ENCODE data around the gene ANKRD53. TPM values are rescaled to one million over a fixed set of nuclear protein-coding genes. Genes with fewer than 3 reads are reported as not detected.
"Not testable (repeated sequence)": the region's sequence is repeated elsewhere in the genome, so short reads cannot be mapped to it uniquely, and the experiment has no call there.

The ANKRD53 gene
- polyA plus RNA-seq, 1 donor from 2014 or later, result not detected

DNA sequence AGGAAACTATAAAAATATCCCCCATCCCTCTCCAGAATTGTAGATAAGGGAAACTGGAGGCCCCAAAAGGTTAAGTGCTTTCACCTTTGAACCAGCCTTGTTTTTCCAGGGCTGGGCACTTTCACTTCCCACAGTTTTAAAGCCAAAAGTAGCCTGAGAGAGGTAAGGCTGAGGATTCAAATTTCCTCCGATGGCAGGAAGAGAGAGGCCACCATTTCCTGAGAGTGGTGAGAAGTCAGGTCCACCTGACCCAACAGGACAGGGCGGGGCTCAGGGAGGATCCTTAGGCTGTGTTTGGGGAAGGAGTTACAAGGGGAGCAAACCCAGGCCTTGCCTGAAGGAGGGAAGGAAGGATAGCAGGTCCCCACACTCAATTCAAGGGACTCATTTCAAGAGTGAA is 20.9 kb downstream of the ANKRD53 start:
- Histone ChIP-seq H3K79me2 (replicated peaks; ENCODE audit: insufficient read depth, low read length) (no peaks in the 10 kb centered on the region), H3K9me3 (ENCODE audit: low read length) (no peaks in the 10 kb centered on the region), H3K27me3 (ENCODE audit: insufficient read depth, low read depth, low read length) (no peaks in the 10 kb centered on the region), H3K4me2 (ENCODE audit: low read length) (no peak overlapping the region), H3K9ac (ENCODE audit: low read length) (no peak overlapping the region), H2AFZ (ENCODE audit: low read depth, low read length) (no peak overlapping the region), H3K9me2 (ENCODE audit: insufficient read depth, low read length) (no peaks in the 10 kb centered on the region), H3K4me3 (ENCODE audit: low read length) (no peak overlapping the region), H4K20me1 (ENCODE audit: insufficient read depth) (no peaks in the 10 kb centered on the region), H3K27ac (ENCODE audit: low read length) (no peak overlapping the region), H3F3A (ENCODE audit: insufficient read depth, low read length, poor library complexity, severe bottlenecking) (no peaks in the 10 kb centered on the region), H3K36me3 (ENCODE audit: insufficient read depth, low read length) (no peaks in the 10 kb centered on the region)
- TF ChIP-seq, protein P1, sequence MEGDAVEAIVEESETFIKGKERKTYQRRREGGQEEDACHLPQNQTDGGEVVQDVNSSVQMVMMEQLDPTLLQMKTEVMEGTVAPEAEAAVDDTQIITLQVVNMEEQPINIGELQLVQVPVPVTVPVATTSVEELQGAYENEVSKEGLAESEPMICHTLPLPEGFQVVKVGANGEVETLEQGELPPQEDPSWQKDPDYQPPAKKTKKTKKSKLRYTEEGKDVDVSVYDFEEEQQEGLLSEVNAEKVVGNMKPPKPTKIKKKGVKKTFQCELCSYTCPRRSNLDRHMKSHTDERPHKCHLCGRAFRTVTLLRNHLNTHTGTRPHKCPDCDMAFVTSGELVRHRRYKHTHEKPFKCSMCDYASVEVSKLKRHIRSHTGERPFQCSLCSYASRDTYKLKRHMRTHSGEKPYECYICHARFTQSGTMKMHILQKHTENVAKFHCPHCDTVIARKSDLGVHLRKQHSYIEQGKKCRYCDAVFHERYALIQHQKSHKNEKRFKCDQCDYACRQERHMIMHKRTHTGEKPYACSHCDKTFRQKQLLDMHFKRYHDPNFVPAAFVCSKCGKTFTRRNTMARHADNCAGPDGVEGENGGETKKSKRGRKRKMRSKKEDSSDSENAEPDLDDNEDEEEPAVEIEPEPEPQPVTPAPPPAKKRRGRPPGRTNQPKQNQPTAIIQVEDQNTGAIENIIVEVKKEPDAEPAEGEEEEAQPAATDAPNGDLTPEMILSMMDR (IDR thresholded peaks at IDR 0.05; ENCODE audit: poor library complexity, severe bottlenecking), result no peak
- TF ChIP-seq, protein P2, sequence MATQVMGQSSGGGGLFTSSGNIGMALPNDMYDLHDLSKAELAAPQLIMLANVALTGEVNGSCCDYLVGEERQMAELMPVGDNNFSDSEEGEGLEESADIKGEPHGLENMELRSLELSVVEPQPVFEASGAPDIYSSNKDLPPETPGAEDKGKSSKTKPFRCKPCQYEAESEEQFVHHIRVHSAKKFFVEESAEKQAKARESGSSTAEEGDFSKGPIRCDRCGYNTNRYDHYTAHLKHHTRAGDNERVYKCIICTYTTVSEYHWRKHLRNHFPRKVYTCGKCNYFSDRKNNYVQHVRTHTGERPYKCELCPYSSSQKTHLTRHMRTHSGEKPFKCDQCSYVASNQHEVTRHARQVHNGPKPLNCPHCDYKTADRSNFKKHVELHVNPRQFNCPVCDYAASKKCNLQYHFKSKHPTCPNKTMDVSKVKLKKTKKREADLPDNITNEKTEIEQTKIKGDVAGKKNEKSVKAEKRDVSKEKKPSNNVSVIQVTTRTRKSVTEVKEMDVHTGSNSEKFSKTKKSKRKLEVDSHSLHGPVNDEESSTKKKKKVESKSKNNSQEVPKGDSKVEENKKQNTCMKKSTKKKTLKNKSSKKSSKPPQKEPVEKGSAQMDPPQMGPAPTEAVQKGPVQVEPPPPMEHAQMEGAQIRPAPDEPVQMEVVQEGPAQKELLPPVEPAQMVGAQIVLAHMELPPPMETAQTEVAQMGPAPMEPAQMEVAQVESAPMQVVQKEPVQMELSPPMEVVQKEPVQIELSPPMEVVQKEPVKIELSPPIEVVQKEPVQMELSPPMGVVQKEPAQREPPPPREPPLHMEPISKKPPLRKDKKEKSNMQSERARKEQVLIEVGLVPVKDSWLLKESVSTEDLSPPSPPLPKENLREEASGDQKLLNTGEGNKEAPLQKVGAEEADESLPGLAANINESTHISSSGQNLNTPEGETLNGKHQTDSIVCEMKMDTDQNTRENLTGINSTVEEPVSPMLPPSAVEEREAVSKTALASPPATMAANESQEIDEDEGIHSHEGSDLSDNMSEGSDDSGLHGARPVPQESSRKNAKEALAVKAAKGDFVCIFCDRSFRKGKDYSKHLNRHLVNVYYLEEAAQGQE (IDR thresholded peaks at IDR 0.05; ENCODE audit: borderline replicate concordance), result no peak
- TF ChIP-seq SMC3 (conservative IDR thresholded peaks at IDR 0.05; ENCODE audit: poor library complexity), result no peak
- TF ChIP-seq MXI1 (conservative IDR thresholded peaks at IDR 0.05; ENCODE audit: poor library complexity, severe bottlenecking), result no peak
- TF ChIP-seq RAD21 (conservative IDR thresholded peaks at IDR 0.05), result no peak
- no peak for TF ChIP-seq EZH2 (IDR thresholded peaks at IDR 0.05; ENCODE audit: borderline replicate concordance, insufficient read depth, low read length, poor library complexity, severe bottlenecking)
- no peak for TF ChIP-seq POLR2AphosphoS5 (IDR thresholded peaks at IDR 0.05)
- TF ChIP-seq EP300 (conservative IDR thresholded peaks at IDR 0.05; ENCODE audit: poor library complexity, severe bottlenecking), result no peak
- TF ChIP-seq TAF1 (IDR thresholded peaks at IDR 0.05; ENCODE audit: low read depth), result no peak

DNA sequence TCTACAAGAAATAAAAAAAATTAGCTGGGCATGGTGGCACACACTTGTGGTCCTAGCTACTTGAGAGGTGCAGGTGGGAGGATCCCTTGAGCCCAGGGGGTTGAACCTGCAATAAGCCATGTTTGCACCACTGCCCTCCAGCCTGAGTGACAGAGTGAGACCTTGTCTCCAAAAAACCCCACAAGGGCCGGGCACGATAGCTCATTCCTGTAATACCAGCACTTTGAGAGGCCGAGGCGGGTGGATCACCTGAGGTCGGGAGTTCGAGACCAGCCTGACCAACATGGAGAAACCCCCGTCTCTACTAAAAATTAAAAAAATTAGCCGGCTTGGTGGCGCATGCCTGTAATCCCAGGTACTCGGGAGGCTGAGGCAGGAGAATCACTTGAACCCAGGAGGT is 21.5 kb downstream of the ANKRD53 start:
- not testable (repeated sequence) for H4K20me1 ChIP-seq (ENCODE audit: insufficient read depth); H3K9ac ChIP-seq (ENCODE audit: low read length); H3F3A ChIP-seq (ENCODE audit: insufficient read depth, low read length, poor library complexity, severe bottlenecking); H3K36me3 ChIP-seq (ENCODE audit: insufficient read depth, low read length); H3K9me2 ChIP-seq (ENCODE audit: insufficient read depth, low read length); H3K4me2 ChIP-seq (ENCODE audit: low read length); H3K9me3 ChIP-seq (ENCODE audit: low read length); H3K27me3 ChIP-seq (ENCODE audit: insufficient read depth, low read depth, low read length); H3K27ac ChIP-seq (ENCODE audit: low read length); H2AFZ ChIP-seq (ENCODE audit: low read depth, low read length); H3K79me2 ChIP-seq (replicated peaks; ENCODE audit: insufficient read depth, low read length); H3K4me3 ChIP-seq (ENCODE audit: low read length)

Data from neural cell (in vitro differentiated cells).